NCI-H2196 (cell line): ENCODE data around the gene CYP26B1.
"Not testable (repeated sequence)": the region's sequence is repeated elsewhere in the genome, so short reads cannot be mapped to it uniquely, and the experiment has no call there.

Source experiments
- DNase-seq: peaks from one replicate; lab custom pipeline; 2025; ENCODE audit not compliant: unreplicated experiment; lab: John Stamatoyannopoulos, UW

CYP26B1 gene

GRCh38 chr2:72111061-72111460 lies 36.6 kb downstream of the CYP26B1 start:
- no peak for DNase-seq

- no peak for DNase-seq
Observed at GRCh38 chr2:72109904-72110303, 37.8 kb downstream of the CYP26B1 start.

GRCh38 chr2:72109291-72109690 lies 38.4 kb downstream of the CYP26B1 start:
- no peak for DNase-seq

- no peak for DNase-seq
Observed at GRCh38 chr2:72108121-72108520, 39.5 kb downstream of the CYP26B1 start.

- no peak for DNase-seq
Observed at GRCh38 chr2:72106978-72107377, 40.7 kb downstream of the CYP26B1 start.

GRCh38 chr2:72104821-72105588 lies 42.7 kb downstream of the CYP26B1 start:
- no peak for DNase-seq

GRCh38 chr2:72103690-72104089 lies 44.0 kb downstream of the CYP26B1 start:
- no peak for DNase-seq

- no peak for DNase-seq
Observed at GRCh38 chr2:72103161-72103560, 44.5 kb downstream of the CYP26B1 start.

- no peak for DNase-seq
Observed at GRCh38 chr2:72098935-72099334, 48.7 kb downstream of the CYP26B1 start.

GRCh38 chr2:72097276-72097675 lies 50.4 kb downstream of the CYP26B1 start:
- no peak for DNase-seq

GRCh38 chr2:72096181-72096580 lies 51.5 kb downstream of the CYP26B1 start:
- no peak for DNase-seq

- no peak for DNase-seq
Observed at GRCh38 chr2:72095364-72095763, 52.3 kb downstream of the CYP26B1 start.

GRCh38 chr2:72094701-72095100 lies 53.0 kb downstream of the CYP26B1 start:
- no peak for DNase-seq

GRCh38 chr2:72092111-72092510 lies 55.6 kb downstream of the CYP26B1 start:
- no peak for DNase-seq

- no peak for DNase-seq
Observed at GRCh38 chr2:72090781-72091482, 56.7 kb downstream of the CYP26B1 start.

GRCh38 chr2:72090271-72090720 lies 57.4 kb downstream of the CYP26B1 start:
- DNase-seq = no peak

- DNase-seq = no peak
Observed at GRCh38 chr2:72089537-72089936, 58.1 kb downstream of the CYP26B1 start.

- DNase-seq = no peak
Observed at GRCh38 chr2:72089028-72089427, 58.6 kb downstream of the CYP26B1 start.

- not testable (repeated sequence) for DNase-seq
Observed at GRCh38 chr2:72086871-72087633, 60.6 kb downstream of the CYP26B1 start.

- DNase-seq = no peak
Observed at GRCh38 chr2:72085513-72085912, 62.1 kb downstream of the CYP26B1 start.

- DNase-seq = no peak
Observed at GRCh38 chr2:72085036-72085435, 62.6 kb downstream of the CYP26B1 start.

- DNase-seq = no peak
Observed at GRCh38 chr2:72084584-72084976, 63.1 kb downstream of the CYP26B1 start.
